Eye (tissue), 1 donor: ENCODE measurements around the gene TMEM229A.
A peak's percentile ranks its signal among the peaks of the same experiment; 100 is the strongest.
"Not testable (repeated sequence)": the region's sequence is repeated elsewhere in the genome, so short reads cannot be mapped to it uniquely, and the experiment has no call there.

Source experiments
- DNase-seq: peaks from one replicate; pipeline ENCODE4 v3.0.0-alpha.2; 2015

TMEM229A gene

GRCh38 chr7:124031919-124032318 is 948 bp downstream of the TMEM229A start:
- DNase-seq = peak; percentile 71

DNA sequence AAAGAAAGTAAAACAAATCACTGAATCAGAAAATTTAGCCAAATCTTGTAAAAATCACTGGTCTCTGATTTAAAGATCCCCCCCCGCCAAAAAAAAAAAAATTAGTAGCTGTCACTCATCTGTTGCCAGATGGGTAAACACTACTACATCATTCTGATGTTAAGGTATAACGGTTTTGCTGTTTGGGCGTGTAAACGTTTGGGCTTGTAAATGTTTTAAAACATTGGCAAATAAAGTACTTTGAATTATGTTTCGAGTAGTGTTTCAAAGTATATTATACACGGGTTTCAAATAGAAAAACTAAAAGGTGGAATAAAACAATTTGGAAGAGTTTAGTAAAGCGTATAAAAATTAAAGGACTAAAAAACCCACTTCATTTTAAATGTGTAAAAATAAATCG is 1.5 kb downstream of the TMEM229A start:
- no peak for DNase-seq

GRCh38 chr7:124030964-124031363 is 1.9 kb downstream of the TMEM229A start:
- DNase-seq = no peak

DNA sequence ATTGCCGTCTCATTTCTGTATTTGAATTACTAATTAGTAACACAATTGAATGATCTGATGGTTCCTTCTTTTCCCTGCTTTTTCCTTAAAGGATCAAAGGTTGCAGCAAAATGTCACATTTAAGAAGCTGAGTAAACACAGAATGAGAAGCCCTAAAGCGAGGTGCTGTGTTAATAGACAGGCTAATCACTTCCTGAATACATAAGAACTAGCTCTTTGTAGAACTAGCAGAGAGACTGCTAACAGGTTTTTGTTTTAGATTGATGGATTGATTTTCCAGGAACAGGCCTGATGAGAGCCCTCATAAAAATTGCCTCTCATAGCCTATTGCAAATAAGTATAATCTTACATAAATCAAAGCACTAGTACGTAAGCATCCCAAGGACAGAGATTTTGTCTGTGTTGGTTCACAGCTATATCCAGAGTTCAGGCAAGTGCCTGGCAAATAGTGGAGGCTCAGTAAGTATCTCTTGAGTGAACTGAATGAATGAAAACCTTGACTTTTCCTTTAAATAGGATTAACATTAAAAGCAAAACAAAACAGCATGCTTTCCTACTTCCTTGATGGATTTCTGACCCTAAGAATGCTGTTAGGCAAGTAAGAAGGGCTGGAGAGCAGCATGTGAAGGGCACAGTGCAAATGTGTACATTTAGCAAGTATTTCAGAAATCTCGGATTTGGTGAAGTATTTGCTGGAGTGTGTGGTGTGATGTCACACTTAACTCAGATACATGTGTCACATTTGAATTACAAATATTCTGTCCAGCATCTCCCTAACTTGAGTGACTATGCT is 3.3 kb downstream of the TMEM229A start:
- no peak for DNase-seq

- DNase-seq = no peak
Measured at GRCh38 chr7:124027236-124027635, 5.6 kb downstream of the TMEM229A start.

GRCh38 chr7:124024329-124024728 is 8.5 kb downstream of the TMEM229A start:
- DNase-seq = not testable (repeated sequence)

- DNase-seq = no peak
Measured at GRCh38 chr7:124022551-124022950, 10.3 kb downstream of the TMEM229A start.

DNA sequence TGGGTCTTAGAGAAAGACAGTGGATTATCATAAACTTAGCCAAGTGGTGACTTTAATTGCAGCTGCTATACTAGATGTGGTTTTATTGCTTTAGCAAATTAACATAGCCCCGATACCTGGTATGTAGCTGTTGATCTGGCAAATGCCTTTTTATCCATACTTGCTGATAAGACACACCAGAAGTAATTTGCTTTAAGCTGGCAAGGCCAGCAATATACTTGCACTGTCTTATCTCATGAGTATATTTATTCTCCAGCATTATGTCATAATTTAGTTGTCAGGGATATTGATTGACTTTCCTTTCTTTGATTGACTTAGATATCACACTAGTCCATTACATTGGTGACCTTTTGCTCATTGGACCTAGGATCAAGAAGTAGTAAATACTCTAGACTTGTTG is 12.8 kb downstream of the TMEM229A start:
- DNase-seq = no peak

DNA sequence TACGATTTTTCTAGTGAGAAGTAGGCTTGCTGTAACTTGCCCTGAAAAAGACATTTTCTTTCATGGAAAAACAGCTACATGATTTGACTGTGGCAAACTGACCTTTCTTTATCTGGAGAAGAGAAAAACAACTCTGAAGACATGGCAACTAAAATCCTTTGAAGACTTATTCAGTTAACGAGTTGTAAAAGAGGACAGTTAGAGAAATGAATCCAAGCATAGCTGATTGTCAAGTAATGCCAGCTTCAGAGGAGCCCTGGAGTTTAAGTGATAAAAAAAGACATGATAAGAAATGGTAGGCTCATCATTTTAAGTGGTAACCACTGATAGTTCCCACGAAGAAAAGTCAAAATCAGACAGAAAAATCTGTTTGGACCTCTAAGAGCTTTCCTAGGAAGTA is 19.6 kb downstream of the TMEM229A start:
- DNase-seq = no peak

GRCh38 chr7:124012864-124013263 is 20.0 kb downstream of the TMEM229A start:
- DNase-seq = no peak

DNA sequence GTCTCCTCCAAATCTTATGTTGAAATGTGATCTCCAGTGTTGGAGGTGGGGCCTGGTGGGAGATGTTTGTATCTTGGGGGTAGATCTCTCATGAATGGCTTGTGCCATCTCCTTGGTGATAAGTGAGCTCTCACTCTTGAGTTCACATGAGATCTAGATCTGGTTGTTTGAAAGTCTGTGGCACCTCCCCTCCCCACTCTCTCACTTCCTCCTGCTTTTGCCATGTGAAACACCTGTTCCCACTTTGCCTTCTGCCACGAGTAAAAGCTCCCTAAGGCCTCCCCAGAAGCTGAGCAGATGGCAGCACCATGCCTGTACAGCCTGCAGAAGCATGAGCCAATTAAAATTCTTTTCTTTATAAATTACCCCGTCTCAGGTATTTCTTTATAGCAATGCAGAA is 23.5 kb downstream of the TMEM229A start:
- DNase-seq = no peak

- DNase-seq = not testable (repeated sequence)
Measured at GRCh38 chr7:124008296-124008695, 24.6 kb downstream of the TMEM229A start.

DNA sequence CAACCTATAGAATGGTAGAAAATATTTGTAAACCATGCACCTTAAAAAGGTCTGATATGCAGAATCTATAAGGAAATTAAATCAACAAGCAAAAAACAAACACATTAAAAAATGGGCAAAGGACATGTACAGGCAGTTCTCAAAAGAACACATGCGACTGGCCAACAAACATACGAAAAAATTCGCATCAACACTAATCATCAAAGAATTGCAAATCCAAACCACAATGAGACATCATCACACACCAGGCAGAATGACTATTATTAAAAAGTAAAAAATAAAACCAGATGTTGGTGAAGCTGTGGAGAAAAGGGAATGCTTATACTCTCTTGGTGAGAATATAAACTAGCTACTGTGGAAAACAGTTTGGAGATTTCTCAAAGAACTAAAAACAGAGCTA is 33.2 kb downstream of the TMEM229A start:
- DNase-seq = no peak

DNA sequence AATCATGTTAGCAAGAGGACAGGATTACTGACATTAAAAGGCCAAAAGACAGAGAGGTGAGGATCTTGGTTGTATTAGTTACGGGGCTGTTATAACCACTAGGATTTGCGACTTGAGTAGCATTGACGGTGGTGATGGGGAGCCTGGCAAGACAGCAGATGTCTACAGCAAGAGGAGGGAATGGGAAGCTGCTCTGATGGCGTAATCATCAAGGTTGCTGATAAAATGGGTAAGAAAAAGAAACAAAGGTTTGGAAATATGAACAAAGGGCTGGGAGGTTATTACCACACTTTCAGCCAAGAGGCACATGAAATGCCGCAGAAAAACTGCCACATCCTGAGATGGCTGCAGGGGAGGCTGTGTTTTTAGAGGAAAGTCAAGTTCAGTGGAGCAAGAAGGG is 33.9 kb downstream of the TMEM229A start:
- no peak for DNase-seq

GRCh38 chr7:123996327-123996625 is 36.6 kb downstream of the TMEM229A start:
- no peak for DNase-seq

- DNase-seq = no peak
Measured at GRCh38 chr7:123995617-123996326, 37.1 kb downstream of the TMEM229A start.

- DNase-seq = no peak
Measured at GRCh38 chr7:123994449-123994848, 38.4 kb downstream of the TMEM229A start.

DNA sequence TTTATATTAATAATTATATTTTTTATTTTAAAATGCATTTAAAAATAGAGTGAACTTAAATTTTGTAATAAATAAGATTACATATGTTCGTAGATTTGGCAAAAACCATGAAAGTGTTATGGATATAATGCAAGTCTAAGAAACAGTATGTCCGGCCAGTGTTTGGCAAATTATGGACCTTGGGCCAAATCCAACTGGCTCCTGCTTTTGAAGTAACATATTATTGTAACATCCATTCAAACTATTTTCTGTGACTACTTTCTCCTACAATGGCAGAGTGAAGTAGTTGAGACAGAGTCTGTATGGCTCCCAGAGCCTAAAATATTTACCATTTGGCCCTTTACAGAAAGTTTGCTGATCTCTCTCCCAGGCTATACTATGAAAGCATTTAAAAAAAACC is 38.9 kb downstream of the TMEM229A start:
- DNase-seq = no peak

GRCh38 chr7:123992913-123993518 is 39.9 kb downstream of the TMEM229A start:
- no peak for DNase-seq

DNA sequence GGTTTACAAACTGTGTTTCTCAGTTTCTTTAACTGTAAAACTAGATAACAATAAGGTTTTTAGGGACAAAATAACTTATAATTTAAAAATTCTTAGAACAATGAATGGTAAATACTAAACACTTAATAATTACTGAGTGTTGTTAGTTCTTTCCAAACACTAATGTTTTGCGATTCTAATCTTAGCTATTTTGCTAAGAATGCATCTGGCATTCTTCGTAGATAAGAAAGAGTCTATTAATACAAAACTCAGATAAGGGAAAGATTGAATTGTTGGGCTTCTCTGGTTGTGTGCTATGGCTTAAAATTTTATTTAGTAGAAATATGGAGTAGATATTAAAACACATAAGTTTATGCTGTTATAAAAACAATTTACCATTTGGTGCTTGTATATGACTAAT is 45.4 kb downstream of the TMEM229A start:
- no peak for DNase-seq
